SK-N-SH (cell line): ENCODE measurements around the gene LIN7C. TPM values are rescaled to one million over a fixed set of nuclear protein-coding genes. Genes with fewer than 3 reads are reported as not detected.

Experiments
- CTCF ChIA-PET: fragments of 300-600, 350-600 bp; formaldehyde crosslinking; extraction: SDS; loops from one replicate; lab custom pipeline; 2021; lab: Yijun Ruan, JAX
- POLR2A ChIA-PET: fragments of 350-600 bp; sonication (Branson Sonifier 250); formaldehyde crosslinking; extraction: SDS; loops from one replicate; lab custom pipeline; 2020; ENCODE audit warnings: antibody characterized with exemption, inconsistent platforms; lab: Yijun Ruan, JAX
- DNase-seq: peaks from one replicate; pipeline ENCODE4 v3.0.0; 2012
- H2AFZ ChIP-seq: fragments of 200-600 bp; sonication (generic); 2 replicates; pipeline ENCODE4 v1.8.1; 2016; ENCODE audit warnings: antibody characterized with exemption, mild to moderate bottlenecking, low read depth
- H3F3A ChIP-seq: fragments of 200-600 bp; sonication (generic); replicated peaks from 2 replicates; pipeline ENCODE3; 2016; ENCODE audit warnings: antibody characterized with exemption, mild to moderate bottlenecking; ENCODE audit not compliant: insufficient read depth
- H3K27ac ChIP-seq, 2 experiments: fragments of 200-500 bp in 1 of 2; fragments of 200-600 bp in 1 of 2; sonication (Bioruptor generic) in 1 of 2; sonication (generic), shearing (Covaris generic) in 1 of 2; 2 replicates each; pipeline versions ENCODE4 v1.5.1 to v1.6.1; 2014 to 2016; ENCODE audit warnings: low read depth in 2 of 2, inconsistent platforms in 1 of 2, low read length in 1 of 2, mild to moderate bottlenecking in 1 of 2, mixed read lengths in 1 of 2
- H3K27me3 ChIP-seq: fragments of 200-600 bp; sonication (generic), shearing (Covaris generic); 2 replicates; pipeline ENCODE4 v1.6.1; 2016; ENCODE audit warnings: mixed run types; ENCODE audit not compliant: insufficient read depth
- H3K36me3 ChIP-seq, 2 experiments: fragments of 200-500 bp in 1 of 2; fragments of 200-600 bp in 1 of 2; sonication (Bioruptor generic) in 1 of 2; sonication (generic) in 1 of 2; replicated peaks in 1 of 2; 2 replicates each; pipeline versions ENCODE3 to v1.5.1; 2014 to 2016; ENCODE audit warnings: low read length in 1 of 2, mild to moderate bottlenecking in 1 of 2; ENCODE audit not compliant: insufficient read depth in 2 of 2, control insufficient read depth in 1 of 2
- H3K4me1 ChIP-seq, 2 experiments: fragments of 200-500 bp in 1 of 2; fragments of 200-600 bp in 1 of 2; sonication (Bioruptor generic) in 1 of 2; sonication (generic), shearing (Covaris generic) in 1 of 2; 2 replicates each; pipeline versions ENCODE4 v1.5.1 to v1.6.1; 2014 to 2016; ENCODE audit warnings: low read depth in 1 of 2, low read length in 1 of 2, mixed run types in 1 of 2; ENCODE audit not compliant: insufficient read depth in 2 of 2, control insufficient read depth in 1 of 2
- H3K4me2 ChIP-seq: fragments of 200-600 bp; sonication (generic), shearing (Covaris generic); 2 replicates; pipeline ENCODE4 v1.6.1; 2017; ENCODE audit warnings: mixed run types
- H3K4me3 ChIP-seq, 2 experiments: fragments of 200-500 bp in 1 of 2; fragments of 200-600 bp in 1 of 2; sonication (Bioruptor generic) in 1 of 2; sonication (generic), shearing (Covaris generic) in 1 of 2; 2 replicates each; pipeline versions ENCODE4 v1.5.1 to v1.8.1; 2014 to 2016; ENCODE audit warnings: low read depth in 2 of 2, inconsistent platforms in 1 of 2, low read length in 1 of 2, mild to moderate bottlenecking in 1 of 2, mixed read lengths in 1 of 2, moderate library complexity in 1 of 2
- H3K79me2 ChIP-seq: fragments of 200-600 bp; sonication (generic); 2 replicates; pipeline ENCODE4 v1.8.1; 2017; ENCODE audit warnings: mild to moderate bottlenecking; ENCODE audit not compliant: insufficient read depth
- H3K9ac ChIP-seq: fragments of 200-600 bp; sonication (generic); 2 replicates; pipeline ENCODE4 v1.6.1; 2017; ENCODE audit warnings: mixed run types
- H3K9me2 ChIP-seq: fragments of 200-600 bp; sonication (generic); 2 replicates; pipeline ENCODE4 v1.6.1; 2017; ENCODE audit warnings: mixed run types
- H3K9me3 ChIP-seq: fragments of 200-600 bp; sonication (generic); 2 replicates; pipeline ENCODE4 v1.6.1; 2017; ENCODE audit warnings: mixed run types, mild to moderate bottlenecking, moderate library complexity
- H4K20me1 ChIP-seq: fragments of 200-600 bp; sonication (generic); 2 replicates; pipeline ENCODE4 v1.6.1; 2017; ENCODE audit warnings: mild to moderate bottlenecking, mixed run types; ENCODE audit not compliant: insufficient read depth
- ELF1 ChIP-seq: IDR thresholded peaks from 2 replicates; pipeline ENCODE4 v1.4.0; 2012
- EZH2phosphoT487 ChIP-seq: fragments of 200-600 bp; sonication (generic); IDR thresholded peaks from 2 replicates; pipeline ENCODE4 v1.6.1; 2017; ENCODE audit warnings: low read depth, mixed run types, mild to moderate bottlenecking, antibody characterized with exemption, moderate library complexity, borderline replicate concordance
- FOXJ3 ChIP-seq: sonication (generic); formaldehyde crosslinking; IDR thresholded peaks from 2 replicates; pipeline ENCODE4 v1.5.1; 2020; ENCODE audit warnings: mild to moderate bottlenecking, missing genetic modification reagents
- FOXM1 ChIP-seq: IDR thresholded peaks from 2 replicates; pipeline ENCODE4 v1.4.0; 2012; ENCODE audit warnings: low read depth, mild to moderate bottlenecking
- GABPA ChIP-seq: IDR thresholded peaks from 2 replicates; pipeline ENCODE4 v1.4.0; 2012; ENCODE audit warnings: low read depth, mild to moderate bottlenecking
- GATA2 ChIP-seq: sonication (generic); formaldehyde crosslinking; IDR thresholded peaks from 2 replicates; pipeline ENCODE4 v1.5.0; 2020; ENCODE audit warnings: mild to moderate bottlenecking, missing genetic modification reagents
- MEF2A ChIP-seq: IDR thresholded peaks from 2 replicates; pipeline ENCODE4 v1.4.0; 2012; ENCODE audit warnings: low read depth, borderline replicate concordance
- MXI1 ChIP-seq: IDR thresholded peaks from 2 replicates; pipeline ENCODE4 v1.6.1; 2012; ENCODE audit warnings: mild to moderate bottlenecking, low read depth, low read length, improper control_type of control experiment
- NRF1 ChIP-seq: IDR thresholded peaks from 2 replicates; pipeline ENCODE4 v1.6.1; 2012; ENCODE audit warnings: low read depth, mild to moderate bottlenecking, low read length
- POLR2AphosphoS5 ChIP-seq: IDR thresholded peaks from 2 replicates; pipeline ENCODE4 v1.6.1; 2012; ENCODE audit warnings: low read depth, low read length
- RAD21 ChIP-seq: IDR thresholded peaks from 2 replicates; pipeline ENCODE4 v1.6.1; 2012; ENCODE audit warnings: mild to moderate bottlenecking, low read length
- RFX5 ChIP-seq: IDR thresholded peaks from 2 replicates; pipeline ENCODE4 v1.6.1; 2012; ENCODE audit warnings: mild to moderate bottlenecking, improper control_type of control experiment, low read length
- RXRA ChIP-seq: IDR thresholded peaks from 2 replicates; pipeline ENCODE4 v1.4.0; 2012; ENCODE audit warnings: low read depth, mild to moderate bottlenecking, borderline replicate concordance
- SMC3 ChIP-seq: IDR thresholded peaks from 2 replicates; pipeline ENCODE4 v1.6.1; 2012; ENCODE audit warnings: low read depth, low read length, improper control_type of control experiment
- WGBS: methylation state at CpG from one replicate; pipeline ENCODE4 v1.1.6; 2017; ENCODE audit warnings: low lambda C conversion rate; 5-methylcytosine and 5-hydroxymethylcytosine counted together
- polyA plus RNA-seq, 3 experiments: library from polyadenylated mRNA; depleted of rRNA; stranded (reverse); fragments of >200 nt; gene quantifications; 2 replicates each; pipeline ENCODE4 v1.2.3, GENCODE V29; 2012
- TF ChIP-seq, protein P1 (sequence below): IDR thresholded peaks from 2 replicates; pipeline ENCODE4 v1.4.0; 2012; ENCODE audit warnings: low read depth, borderline replicate concordance
- TF ChIP-seq, protein P2 (sequence below): fragments of 150-350 bp; IDR thresholded peaks from 2 replicates; pipeline ENCODE4 v1.6.1; 2016; ENCODE audit warnings: mild to moderate bottlenecking, low read depth, low read length
- TF ChIP-seq, protein P3 (sequence below): IDR thresholded peaks from 2 replicates; pipeline ENCODE4 v1.4.0; 2012; ENCODE audit warnings: low read depth, borderline replicate concordance

LIN7C gene
- polyA plus RNA-seq, 1 of the 3 experiments (the other 2 are of a cell fraction), result 7.3 TPM

DNA sequence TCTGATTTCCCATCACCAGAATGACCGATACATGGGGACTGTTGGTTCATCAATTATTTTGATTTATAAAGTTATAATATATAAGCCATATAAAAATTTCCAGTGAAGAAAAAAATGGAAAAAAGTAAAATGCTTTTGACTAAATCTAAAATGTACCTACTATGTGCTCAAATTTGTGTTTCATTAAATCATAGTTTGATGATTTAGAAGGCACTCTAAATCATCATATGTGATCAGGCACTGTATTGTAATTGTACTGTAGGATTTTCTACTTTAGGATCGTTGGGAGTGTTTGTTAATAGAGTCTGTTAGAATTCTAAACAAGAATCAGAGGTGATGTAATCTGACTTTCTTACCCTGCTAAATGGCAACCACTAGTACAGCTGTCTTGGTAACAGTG is 2.4 kb downstream of the LIN7C start:
- CTCF ChIA-PET, result interaction anchor here (1.1 kb wide), 1 partner anchor 216 kb away, joined by 3 read pairs; no protein-coding TSS in a partner anchor
- H3K4me2 ChIP-seq, result no peak overlapping the region
- peaks cover 5 to 24% of the 10 kb centered on the region in 2 experiments; a peak in 3 of 4 replicates for H3K4me1 ChIP-seq
- peaks cover 11% of the 10 kb centered on the region for H3F3A ChIP-seq
- H3K27ac ChIP-seq, result no peak overlapping the region
- no peak overlapping the region for H2AFZ ChIP-seq
- no peak overlapping the region for H3K9ac ChIP-seq
- WGBS, result 96% methylated on average over 2 of the region's 2 CpGs
- H3K27me3 ChIP-seq, result no peaks in the 10 kb centered on the region
- no peaks in the 10 kb centered on the region for H4K20me1 ChIP-seq
- no peak overlapping the region for H3K4me3 ChIP-seq
- POLR2A ChIA-PET, result no interaction called here
- H3K36me3 ChIP-seq, result peaks cover 32% of the 10 kb centered on the region in 2 experiments
- TF ChIP-seq RFX5, result no peak
- TF ChIP-seq, protein P1, sequence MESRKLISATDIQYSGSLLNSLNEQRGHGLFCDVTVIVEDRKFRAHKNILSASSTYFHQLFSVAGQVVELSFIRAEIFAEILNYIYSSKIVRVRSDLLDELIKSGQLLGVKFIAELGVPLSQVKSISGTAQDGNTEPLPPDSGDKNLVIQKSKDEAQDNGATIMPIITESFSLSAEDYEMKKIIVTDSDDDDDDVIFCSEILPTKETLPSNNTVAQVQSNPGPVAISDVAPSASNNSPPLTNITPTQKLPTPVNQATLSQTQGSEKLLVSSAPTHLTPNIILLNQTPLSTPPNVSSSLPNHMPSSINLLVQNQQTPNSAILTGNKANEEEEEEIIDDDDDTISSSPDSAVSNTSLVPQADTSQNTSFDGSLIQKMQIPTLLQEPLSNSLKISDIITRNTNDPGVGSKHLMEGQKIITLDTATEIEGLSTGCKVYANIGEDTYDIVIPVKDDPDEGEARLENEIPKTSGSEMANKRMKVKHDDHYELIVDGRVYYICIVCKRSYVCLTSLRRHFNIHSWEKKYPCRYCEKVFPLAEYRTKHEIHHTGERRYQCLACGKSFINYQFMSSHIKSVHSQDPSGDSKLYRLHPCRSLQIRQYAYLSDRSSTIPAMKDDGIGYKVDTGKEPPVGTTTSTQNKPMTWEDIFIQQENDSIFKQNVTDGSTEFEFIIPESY, result no peak
- TF ChIP-seq NRF1, result no peak
- no peak for TF ChIP-seq RAD21
- no peak for TF ChIP-seq POLR2AphosphoS5
- TF ChIP-seq EZH2phosphoT487, result no peak
- TF ChIP-seq, protein P2, sequence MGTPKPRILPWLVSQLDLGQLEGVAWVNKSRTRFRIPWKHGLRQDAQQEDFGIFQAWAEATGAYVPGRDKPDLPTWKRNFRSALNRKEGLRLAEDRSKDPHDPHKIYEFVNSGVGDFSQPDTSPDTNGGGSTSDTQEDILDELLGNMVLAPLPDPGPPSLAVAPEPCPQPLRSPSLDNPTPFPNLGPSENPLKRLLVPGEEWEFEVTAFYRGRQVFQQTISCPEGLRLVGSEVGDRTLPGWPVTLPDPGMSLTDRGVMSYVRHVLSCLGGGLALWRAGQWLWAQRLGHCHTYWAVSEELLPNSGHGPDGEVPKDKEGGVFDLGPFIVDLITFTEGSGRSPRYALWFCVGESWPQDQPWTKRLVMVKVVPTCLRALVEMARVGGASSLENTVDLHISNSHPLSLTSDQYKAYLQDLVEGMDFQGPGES, result no peak
- TF ChIP-seq, protein P3, sequence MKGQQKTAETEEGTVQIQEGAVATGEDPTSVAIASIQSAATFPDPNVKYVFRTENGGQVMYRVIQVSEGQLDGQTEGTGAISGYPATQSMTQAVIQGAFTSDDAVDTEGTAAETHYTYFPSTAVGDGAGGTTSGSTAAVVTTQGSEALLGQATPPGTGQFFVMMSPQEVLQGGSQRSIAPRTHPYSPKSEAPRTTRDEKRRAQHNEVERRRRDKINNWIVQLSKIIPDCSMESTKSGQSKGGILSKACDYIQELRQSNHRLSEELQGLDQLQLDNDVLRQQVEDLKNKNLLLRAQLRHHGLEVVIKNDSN, result no peak
- TF ChIP-seq FOXJ3 (CRISPR knock-in tag), result no peak
- TF ChIP-seq GABPA, result no peak
- no peak for TF ChIP-seq MEF2A
- TF ChIP-seq FOXM1, result no peak
- no peak for TF ChIP-seq SMC3
- TF ChIP-seq GATA2 (CRISPR knock-in tag), result no peak
- TF ChIP-seq RXRA, result no peak
- TF ChIP-seq MXI1, result no peak
- no peak for TF ChIP-seq ELF1
- peaks cover 75% of the 10 kb centered on the region for H3K79me2 ChIP-seq
- DNase-seq, result no peak
- H3K9me2 ChIP-seq, result no peaks in the 10 kb centered on the region
- no peaks in the 10 kb centered on the region for H3K9me3 ChIP-seq
